Left lung (tissue), 10 donors: ENCODE measurements around the gene SAMM50. TPM values are rescaled to one million over a fixed set of nuclear protein-coding genes. Genes with fewer than 3 reads are reported as not detected.

Source experiments
- ATAC-seq: fragments of 200-7000 bp; cut with Tn5 transposase; one replicate; pipeline ENCODE4 v1.9.1; 2020; ENCODE audit warnings: moderate library complexity
- DNase-seq, 4 donors: peaks; one replicate each; pipeline ENCODE4 v3.0.0-alpha.2; 2013 to 2020
- H3K27ac ChIP-seq, 2 donors: fragments of 200-600 bp; sonication (generic) in 1 of 2; one replicate each; pipeline versions ENCODE4 v1.5.0 to v1.8.0; 2020 to 2021
- H3K27me3 ChIP-seq, 2 donors: fragments of 200-600 bp; sonication (generic) in 1 of 2; one replicate each; pipeline versions ENCODE4 v1.5.0 to v1.8.0; 2020 to 2021
- H3K36me3 ChIP-seq, 2 donors: fragments of 200-600 bp; sonication (generic) in 1 of 2; one replicate each; pipeline versions ENCODE4 v1.5.0 to v1.8.0; 2020 to 2021
- H3K4me1 ChIP-seq, 2 donors: fragments of 200-600 bp; one replicate each; pipeline ENCODE4 v1.8.0; 2021
- H3K4me3 ChIP-seq, 2 donors: fragments of 200-600 bp; sonication (generic) in 1 of 2; one replicate each; pipeline versions ENCODE4 v1.5.0 to v1.8.0; 2020 to 2021; ENCODE audit warnings: mild to moderate bottlenecking in 1 of 2
- H3K9me3 ChIP-seq, 2 donors: fragments of 200-600 bp; sonication (generic) in 1 of 2; one replicate each; pipeline versions ENCODE4 v1.5.0 to v1.8.0; 2020 to 2021
- CTCF ChIP-seq, 2 donors: fragments of 200-600 bp; sonication (generic) in 1 of 2; IDR thresholded peaks; one replicate each; pipeline versions ENCODE4 v1.5.0 to v1.8.0; 2021; ENCODE audit warnings: antibody characterized with exemption in 2 of 2
- intact Hi-C, 2 donors: fragments of 100-400 bp; cut with DNase I; formaldehyde crosslinking; loops; one replicate each; pipeline versions ENCODE4 v1.11.2 to v1.14.2; 2022
- polyA plus RNA-seq, 6 donors: library from polyadenylated mRNA; unstranded; fragments of 120-200 nt; gene quantifications; one replicate each; pipeline ENCODE4 v1.2.1, GENCODE V29; 2013; ENCODE audit not compliant: insufficient read length in 6 of 6
- total RNA-seq, 2 donors: library from RNA; stranded (reverse); fragmentation: NEBNext Ultra II Directional; extraction: Animal tissue kit (Norgen Biotek cat#: 25700); gene quantifications; one replicate each; pipeline ENCODE4 v1.2.1, GENCODE V29; 2021
- donor health status: DM: no; HTN: yes; CAD: no.
- donor health status: DM: no; HTN: no; CAD: no.

Gene SAMM50
- total and polyA plus RNA-seq, 8 donors, result 23.3 to 66.6 (median 62.3) TPM

DNA sequence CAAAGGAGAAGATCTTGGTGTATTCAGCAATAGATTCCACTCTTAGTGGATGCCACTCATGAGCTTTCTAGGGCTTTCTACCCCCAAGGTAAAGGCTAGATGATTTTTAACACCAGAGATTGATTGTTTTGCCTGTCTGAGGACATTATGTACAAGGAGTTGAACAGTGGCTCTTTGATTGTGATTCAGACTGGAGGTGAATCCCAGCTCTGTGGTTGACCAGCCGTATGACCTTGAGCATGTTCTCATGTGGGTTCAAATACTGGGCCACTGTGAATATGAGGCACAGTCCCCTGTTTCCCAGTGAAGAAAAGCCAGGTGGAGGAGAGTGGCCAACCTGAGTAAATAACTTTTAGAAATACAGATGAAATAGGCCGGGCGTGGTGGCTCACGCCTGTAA lies 44.9 kb downstream of the SAMM50 start:
- intact Hi-C loops, result no loop called here
- DNase-seq, result no peak
- no peak for TF ChIP-seq CTCF (IDR thresholded peaks at IDR 0.05)
- H3K27ac ChIP-seq, result no peak overlapping the region
- H3K4me3 ChIP-seq, result no peak overlapping the region
- no peaks in the 10 kb centered on the region for H3K27me3 ChIP-seq
- no peak for ATAC-seq
- H3K4me1 ChIP-seq, result peaks cover 0 to 10% of the 10 kb centered on the region in 2 donors
- H3K9me3 ChIP-seq, result no peaks in the 10 kb centered on the region
- peaks cover 0 to 32% of the 10 kb centered on the region in 2 donors for H3K36me3 ChIP-seq

DNA sequence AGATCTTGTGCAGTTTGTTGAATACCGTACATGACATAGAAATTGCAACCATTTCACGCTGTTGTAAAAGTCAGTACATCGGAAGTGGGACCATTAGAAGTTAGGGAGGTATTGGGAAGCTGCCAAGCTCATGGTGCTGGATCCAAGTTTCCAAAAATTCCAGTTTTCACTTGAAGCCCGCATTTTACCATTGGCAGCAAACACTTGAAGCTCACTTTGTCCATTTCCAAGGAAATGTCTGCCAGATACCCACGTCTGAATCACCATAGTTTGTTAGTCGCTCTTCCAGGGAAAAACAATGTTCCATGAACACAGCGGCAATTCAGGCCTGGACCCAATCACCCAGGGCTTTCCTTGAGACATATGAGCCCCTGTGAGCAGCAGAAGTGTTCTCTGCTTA lies 46.3 kb downstream of the SAMM50 start:
- DNase-seq (no peak), ATAC-seq (no peak)
- Histone ChIP-seq H3K4me3 (no peak overlapping the region), H3K27ac (no peak overlapping the region), H3K36me3 (peaks cover 0 to 26% of the 10 kb centered on the region in 2 donors), H3K4me1 (no peaks in the 10 kb centered on the region), H3K27me3 (no peaks in the 10 kb centered on the region), H3K9me3 (peaks cover 0 to 5% of the 10 kb centered on the region in 2 donors)
- intact Hi-C loops, result no loop called here
- TF ChIP-seq CTCF (IDR thresholded peaks at IDR 0.05), result no peak

DNA sequence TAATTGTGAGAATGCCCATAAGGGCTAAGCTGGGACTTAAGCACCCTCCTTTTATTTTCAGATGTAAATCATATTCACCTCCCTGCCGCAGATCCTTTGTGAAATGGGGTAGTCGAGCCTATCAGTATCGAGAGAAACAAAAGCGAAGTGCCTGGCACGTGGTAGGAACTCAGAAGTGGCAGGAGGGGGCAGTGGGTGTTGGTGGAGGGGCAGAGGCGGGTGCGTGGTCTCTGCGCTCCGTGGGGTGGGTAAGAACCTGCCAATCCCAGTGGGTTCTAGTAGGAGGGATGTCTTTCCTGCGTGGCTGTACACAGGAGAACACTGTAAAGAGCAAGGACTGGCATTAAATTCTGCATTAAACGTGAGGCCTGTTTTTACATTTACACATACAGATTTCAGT lies 47.1 kb downstream of the SAMM50 start:
- Histone ChIP-seq H3K4me3 (no peak overlapping the region), H3K36me3 (peaks cover 0 to 18% of the 10 kb centered on the region in 2 donors), H3K9me3 (peaks cover 0 to 5% of the 10 kb centered on the region in 2 donors), H3K27ac (no peak overlapping the region), H3K4me1 (no peaks in the 10 kb centered on the region), H3K27me3 (no peaks in the 10 kb centered on the region)
- no peak for ATAC-seq
- no peak for TF ChIP-seq CTCF (IDR thresholded peaks at IDR 0.05)
- intact Hi-C loops, result no loop called here
- DNase-seq, result no peak

- Histone ChIP-seq H3K4me1 (no peaks in the 10 kb centered on the region), H3K27me3 (no peaks in the 10 kb centered on the region), H3K9me3 (peaks cover 0 to 5% of the 10 kb centered on the region in 2 donors), H3K36me3 (peaks cover 0 to 14% of the 10 kb centered on the region in 2 donors), H3K27ac (no peak overlapping the region), H3K4me3 (no peak overlapping the region)
- no peak for TF ChIP-seq CTCF (IDR thresholded peaks at IDR 0.05)
- DNase-seq (no peak), ATAC-seq (no peak)
- intact Hi-C loops, result no loop called here
These were observed 47.8 kb downstream of the SAMM50 start for GRCh38 chr22:44002997-44003396.

DNA sequence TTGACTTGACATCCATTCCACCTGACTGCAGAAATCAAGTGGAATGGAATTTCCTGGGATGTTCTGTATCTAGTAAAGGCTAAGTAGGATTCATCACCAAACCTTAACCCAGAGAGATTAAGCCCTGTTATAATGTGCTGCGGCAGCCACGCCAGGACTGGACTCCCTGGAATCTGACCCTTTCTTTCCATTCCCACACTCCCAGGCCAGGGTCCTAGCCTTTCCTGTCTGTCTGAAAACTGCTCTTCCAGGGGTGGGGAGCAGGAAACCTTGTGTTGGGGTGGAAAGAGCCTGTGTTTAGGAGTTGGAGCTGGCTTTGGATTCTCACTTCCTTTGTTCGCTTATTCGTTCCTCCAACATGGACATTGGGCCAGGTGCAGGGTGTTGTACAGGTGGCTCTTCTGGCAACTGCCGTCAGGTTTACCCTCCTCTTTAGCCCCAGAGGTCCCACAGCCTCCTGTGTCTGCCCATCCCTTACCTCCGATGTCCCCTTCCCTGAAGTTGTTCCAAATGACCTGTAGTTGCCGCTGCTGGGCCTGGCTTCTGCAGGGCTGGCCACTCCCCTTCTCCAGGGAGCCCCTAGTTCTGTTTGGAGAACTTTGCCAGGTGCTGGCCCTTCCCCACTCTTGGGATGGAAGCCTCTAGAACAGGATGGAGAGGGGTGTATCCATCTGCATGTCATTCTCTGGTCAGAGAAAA lies 48.3 kb downstream of the SAMM50 start:
- intact Hi-C loops, result no loop called here
- H3K4me3 ChIP-seq, result no peak overlapping the region
- no peaks in the 10 kb centered on the region for H3K27me3 ChIP-seq
- H3K9me3 ChIP-seq, result peaks cover 0 to 5% of the 10 kb centered on the region in 2 donors
- H3K4me1 ChIP-seq, result no peaks in the 10 kb centered on the region
- no peak for DNase-seq
- no peak overlapping the region for H3K27ac ChIP-seq
- peaks cover 0 to 8% of the 10 kb centered on the region in 2 donors for H3K36me3 ChIP-seq
- no peak for ATAC-seq
- TF ChIP-seq CTCF (IDR thresholded peaks at IDR 0.05), result no peak
